Measurements from ENCODE around the gene BIN2. TPM values are rescaled to one million over a fixed set of nuclear protein-coding genes. Genes with fewer than 3 reads are reported as not detected.

The BIN2 gene
- 181 and 187 TPM in 2 replicates for total RNA-seq

- intact Hi-C loops (cut with micrococcal nuclease): loop anchor here (1.0 to 10.0 kb wide), 5 partner anchors 17 to 819 kb away; partner anchors contain the start of genes DIP2B, LETMD1 and SMAGP
Measured at GRCh38 chr12:51323966-51324895, at the start of gene BIN2. TSS of gene BIN2 (minus strand) at chr12:51324174. CDS start at chr12:51324102, 72 bp downstream.

GRCh38 chr12:51373187-51373586 lies 49.2 kb upstream of the BIN2 start:
- intact Hi-C loops (cut with micrococcal nuclease): no loop called here

DNA sequence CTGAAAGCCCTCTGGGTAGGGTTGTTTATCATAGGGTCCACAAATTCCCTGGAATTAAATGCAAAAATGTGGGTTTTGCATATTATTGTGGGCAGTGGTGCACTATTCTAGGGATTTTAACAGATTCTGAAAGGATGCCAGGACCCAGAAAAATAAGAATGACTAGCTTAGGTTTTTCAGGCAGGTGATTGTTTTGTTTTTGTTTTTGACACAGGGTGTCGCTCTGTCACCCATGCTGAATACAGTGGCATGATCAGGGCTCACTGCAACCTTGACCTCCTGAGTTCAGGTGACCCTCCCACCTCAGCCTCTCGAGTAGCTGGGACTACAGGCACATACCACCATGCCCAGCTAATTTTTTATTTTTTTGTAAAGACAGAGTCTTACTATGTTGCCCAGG lies 48.0 kb upstream of the BIN2 start:
- intact Hi-C loops (cut with micrococcal nuclease): no loop called here

- intact Hi-C loops (cut with micrococcal nuclease): no loop called here
Measured at GRCh38 chr12:51371295-51371953, 47.5 kb upstream of the BIN2 start.

DNA sequence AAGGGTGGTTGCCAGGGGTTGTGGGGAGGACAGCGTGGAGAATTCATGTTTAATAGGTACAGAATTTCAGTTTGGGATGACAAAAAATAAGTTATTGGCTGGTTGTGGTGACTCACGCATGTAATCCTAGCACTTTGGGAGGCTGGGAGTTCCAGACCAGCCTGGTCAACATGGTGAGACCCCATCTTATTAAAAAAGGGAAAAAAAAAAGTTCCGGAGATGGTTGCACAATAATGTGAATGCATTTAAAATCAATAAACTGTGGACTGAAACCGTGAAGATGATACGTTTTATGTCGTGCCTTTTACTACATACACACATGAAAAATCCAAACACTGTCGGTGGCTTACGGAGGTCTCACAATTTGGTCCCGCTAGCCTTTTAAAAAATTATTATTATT lies 46.7 kb upstream of the BIN2 start:
- intact Hi-C loops (cut with micrococcal nuclease): no loop called here

- intact Hi-C loops (cut with micrococcal nuclease): loop anchor here (1.0 to 10.0 kb wide), 11 partner anchors 26 to 865 kb away; partner anchors contain the start of genes CSRNP2 and DIP2B
Measured at GRCh38 chr12:51369581-51369980, 45.6 kb upstream of the BIN2 start.

- intact Hi-C loops (cut with micrococcal nuclease): loop anchor here (1.0 to 10.0 kb wide), 13 partner anchors 22 to 864 kb away; partner anchors contain the start of genes CSRNP2, DIP2B, GALNT6 and POU6F1
Measured at GRCh38 chr12:51368640-51369517, 44.9 kb upstream of the BIN2 start.

DNA sequence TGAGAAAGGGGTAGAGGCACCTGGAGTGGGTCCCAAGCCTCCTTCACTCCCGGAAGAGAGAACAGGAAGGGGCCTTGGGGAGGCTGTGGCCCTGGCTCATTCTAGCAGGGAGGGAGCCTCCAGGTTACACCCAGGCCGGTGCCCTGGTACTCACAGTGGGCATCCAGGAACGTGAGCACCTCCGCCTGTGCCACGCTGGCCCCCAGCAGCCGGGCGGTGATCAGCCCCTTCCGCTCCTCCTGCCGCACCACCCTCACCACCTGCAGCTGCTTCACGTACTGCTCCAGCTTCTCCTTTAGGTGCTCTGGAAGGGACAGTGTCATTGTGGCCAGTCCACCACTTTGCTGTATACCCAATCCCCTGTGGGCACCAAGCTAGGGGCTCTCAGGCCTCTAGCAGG lies 41.3 kb upstream of the BIN2 start:
- intact Hi-C loops (cut with micrococcal nuclease): loop anchor here (5.0 to 10.0 kb wide), 2 partner anchors 117 to 860 kb away; partner anchors contain the start of gene DIP2B

- intact Hi-C loops (cut with micrococcal nuclease): loop anchor here (10.0 kb wide), 1 partner anchor 859 kb away; the partner anchor contains the start of gene DIP2B
Measured at GRCh38 chr12:51364001-51364400, 40.0 kb upstream of the BIN2 start.

- intact Hi-C loops (cut with micrococcal nuclease): loop anchor here (10.0 kb wide), 1 partner anchor 858 kb away; the partner anchor contains the start of gene DIP2B
Measured at GRCh38 chr12:51362747-51363342, 38.9 kb upstream of the BIN2 start.

- intact Hi-C loops (cut with micrococcal nuclease): loop anchor here (10.0 kb wide), 1 partner anchor 858 kb away; the partner anchor contains the start of gene DIP2B
Measured at GRCh38 chr12:51362307-51362706, 38.3 kb upstream of the BIN2 start.

DNA sequence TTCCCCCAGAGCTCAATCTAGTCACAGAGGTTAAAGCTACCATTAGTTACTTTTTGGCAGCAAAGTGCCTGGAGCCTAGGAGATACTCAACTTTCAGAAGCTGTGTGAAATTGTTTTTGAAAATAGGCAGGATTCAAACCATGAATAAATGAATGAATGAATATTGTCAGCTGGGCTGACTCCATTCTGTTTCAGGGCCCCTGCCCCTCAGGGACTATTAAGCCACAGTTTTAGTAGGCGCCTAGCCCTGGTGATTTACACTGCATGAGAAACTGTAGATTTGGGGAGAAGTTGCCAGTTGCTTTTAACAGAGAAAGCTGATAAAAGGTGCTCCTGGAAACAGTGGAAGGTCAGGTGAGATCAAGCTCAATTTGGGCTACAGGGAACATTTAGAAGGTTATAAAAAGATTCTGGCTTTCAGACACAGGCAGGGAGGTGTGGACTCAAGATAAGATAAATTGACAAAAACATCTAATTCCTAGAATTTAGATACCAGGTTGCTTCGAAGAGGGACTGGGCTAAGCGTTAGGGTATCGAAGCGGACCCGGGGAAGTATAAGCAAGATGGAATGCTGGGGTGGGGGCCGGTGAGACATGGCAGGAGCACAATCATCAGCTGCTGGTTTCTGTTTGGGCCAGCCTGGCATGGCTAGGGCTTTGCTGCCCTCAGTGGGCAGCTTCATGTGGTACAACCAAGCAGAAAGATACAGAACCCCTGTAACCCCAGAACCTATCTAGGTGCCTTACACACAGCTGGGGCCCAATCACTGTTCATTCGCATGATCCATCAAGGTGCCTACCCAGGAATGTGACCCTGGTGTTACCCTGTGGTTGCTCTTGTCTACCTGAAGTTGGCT lies 37.4 kb upstream of the BIN2 start:
- intact Hi-C loops (cut with micrococcal nuclease): loop anchor here (10.0 kb wide), 1 partner anchor 857 kb away; the partner anchor contains the start of gene DIP2B

GRCh38 chr12:51360315-51360714 lies 36.3 kb upstream of the BIN2 start:
- intact Hi-C loops (cut with micrococcal nuclease): loop anchor here (10.0 kb wide), 1 partner anchor 856 kb away; the partner anchor contains the start of gene DIP2B

DNA sequence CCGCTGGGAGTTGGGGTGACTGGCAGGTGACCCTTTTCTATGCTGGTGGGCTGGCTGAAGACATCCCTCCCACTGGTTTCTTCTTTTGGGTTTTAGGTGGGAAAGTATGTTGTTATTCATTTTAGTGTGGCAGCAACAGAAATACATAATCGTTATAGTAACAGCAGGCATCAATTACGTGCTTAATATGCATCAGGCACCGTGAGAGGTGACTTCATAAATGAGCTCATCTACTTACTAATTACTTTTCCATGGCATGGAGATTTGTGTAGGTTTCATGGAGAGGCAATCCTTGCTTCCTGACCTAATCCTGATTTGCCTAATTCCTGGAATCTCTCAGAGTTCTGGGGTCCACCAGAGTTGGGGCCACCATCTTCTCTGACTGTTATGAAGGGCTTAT lies 35.9 kb upstream of the BIN2 start:
- intact Hi-C loops (cut with micrococcal nuclease): loop anchor here (10.0 kb wide), 1 partner anchor 855 kb away; the partner anchor contains the start of gene DIP2B

- intact Hi-C loops (cut with micrococcal nuclease): no loop called here
Measured at GRCh38 chr12:51358496-51358895, 34.5 kb upstream of the BIN2 start.

DNA sequence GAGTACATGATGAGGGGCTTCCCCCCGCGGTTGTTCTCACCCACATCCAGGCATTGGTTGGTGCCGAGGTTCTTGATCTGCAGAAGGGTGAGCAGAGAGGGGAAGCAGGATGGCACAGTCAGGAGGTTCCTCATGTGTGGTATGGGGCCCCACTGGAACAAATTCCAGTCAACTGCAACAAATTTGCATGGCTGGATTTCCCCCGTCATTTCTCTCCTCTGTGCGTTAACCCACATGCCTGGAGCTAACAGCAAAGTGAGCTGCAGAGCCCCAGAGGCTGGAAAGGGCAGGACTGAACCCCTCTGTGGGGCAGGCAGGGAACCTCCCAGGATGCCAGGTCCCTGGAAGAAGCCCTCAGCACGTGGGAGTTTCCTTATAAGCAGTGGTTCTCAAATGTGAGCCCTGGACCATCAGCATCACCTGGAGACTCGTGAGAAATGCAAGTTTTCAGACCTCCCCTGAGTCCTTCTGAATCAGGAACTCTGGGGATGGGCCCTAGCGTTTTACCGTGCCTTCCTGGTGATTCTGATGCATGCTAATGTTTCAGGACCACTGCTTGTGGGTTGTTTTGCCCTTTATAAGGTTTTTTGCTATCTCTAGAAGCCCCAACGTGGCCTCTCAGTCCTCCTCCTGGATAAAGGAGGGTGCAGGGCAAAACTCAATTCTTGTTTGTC lies 33.5 kb upstream of the BIN2 start:
- intact Hi-C loops (cut with micrococcal nuclease): no loop called here

- intact Hi-C loops (cut with micrococcal nuclease): loop anchor here (1.0 kb wide), 2 partner anchors 527 to 587 kb away; no protein-coding TSS in a partner anchor
Measured at GRCh38 chr12:51351913-51352532, 28.0 kb upstream of the BIN2 start.

DNA sequence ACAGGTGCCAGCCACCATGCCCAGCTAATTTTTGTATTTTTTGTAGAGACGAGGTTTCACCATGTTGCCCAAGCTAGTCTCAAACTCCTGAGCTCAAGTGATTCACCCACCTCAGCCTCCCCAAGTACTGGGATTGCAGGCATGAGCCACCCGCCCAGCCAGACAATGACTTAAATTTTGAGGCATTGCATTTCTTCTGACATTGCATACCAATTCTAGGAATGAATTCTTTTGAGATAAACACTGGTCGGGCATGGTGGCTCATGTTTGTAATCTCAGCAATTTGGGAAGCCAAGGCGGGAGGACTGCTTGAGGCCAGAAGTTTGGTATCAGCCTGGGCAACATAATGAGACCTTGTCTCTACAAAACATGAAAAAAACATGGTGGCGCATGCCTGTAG lies 25.1 kb upstream of the BIN2 start:
- intact Hi-C loops (cut with micrococcal nuclease): no loop called here

All from T-helper 1 cell treated with Interleukin-12 subunit alpha and Interleukin-12 subunit beta and Interleukin-4 antibody, amounts not matched to agents 30 ng/mL and 1 ng/mL, for 36 hours (primary cell).